HuH-7 (cell line): ENCODE results near the gene RAB6B.

Experiments used
- DNase-seq: peaks from one replicate; pipeline ENCODE4 v3.0.0; 2011; ENCODE audit warnings: low spot score

Gene RAB6B

DNA sequence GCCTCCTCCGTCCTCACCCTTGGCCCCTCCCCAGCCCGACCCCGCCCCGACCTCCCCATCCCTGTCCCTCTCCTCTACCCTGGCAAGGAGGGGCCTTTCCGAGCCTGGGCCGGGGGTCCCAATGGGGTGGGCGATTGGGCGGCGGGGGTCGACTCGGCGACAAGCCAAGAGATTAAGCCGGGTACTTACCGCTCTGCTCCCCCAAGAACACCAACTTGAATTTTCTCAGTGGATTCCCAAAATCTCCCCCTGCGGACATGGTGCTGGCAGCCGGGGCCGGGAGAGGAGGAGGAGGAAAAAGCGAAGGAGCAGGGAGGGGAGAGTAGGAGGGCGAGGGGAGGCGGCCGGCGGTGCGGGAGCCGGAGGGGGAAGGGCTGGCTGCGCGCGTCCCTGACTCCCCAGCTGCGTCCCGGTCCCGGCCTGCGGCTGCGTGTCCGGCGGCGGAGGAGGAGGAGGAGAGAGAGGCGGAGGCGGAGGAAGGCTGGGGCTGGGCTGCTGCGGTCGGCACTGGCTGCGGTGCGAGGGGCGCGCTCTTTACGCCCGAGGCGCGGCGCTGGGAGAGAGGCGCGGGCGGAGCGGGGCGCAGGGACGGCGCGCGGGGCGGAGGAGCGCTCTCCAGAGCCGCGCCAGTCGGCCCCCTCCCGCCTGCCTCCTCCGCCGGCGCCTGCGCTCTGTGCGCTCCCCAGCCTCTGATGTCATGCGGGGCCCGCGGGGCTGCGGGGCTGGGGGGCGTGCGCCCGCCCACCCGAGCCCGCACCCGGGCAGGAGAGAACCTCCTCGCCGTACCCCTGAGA is at the start of gene RAB6B:
Gene RAB6B, minus strand, starts transcription at position 675 of the 794 bp plus-strand sequence. Its CDS starts 416 bp downstream, at position 259.
- DNase-seq = peak; percentile 57

DNA sequence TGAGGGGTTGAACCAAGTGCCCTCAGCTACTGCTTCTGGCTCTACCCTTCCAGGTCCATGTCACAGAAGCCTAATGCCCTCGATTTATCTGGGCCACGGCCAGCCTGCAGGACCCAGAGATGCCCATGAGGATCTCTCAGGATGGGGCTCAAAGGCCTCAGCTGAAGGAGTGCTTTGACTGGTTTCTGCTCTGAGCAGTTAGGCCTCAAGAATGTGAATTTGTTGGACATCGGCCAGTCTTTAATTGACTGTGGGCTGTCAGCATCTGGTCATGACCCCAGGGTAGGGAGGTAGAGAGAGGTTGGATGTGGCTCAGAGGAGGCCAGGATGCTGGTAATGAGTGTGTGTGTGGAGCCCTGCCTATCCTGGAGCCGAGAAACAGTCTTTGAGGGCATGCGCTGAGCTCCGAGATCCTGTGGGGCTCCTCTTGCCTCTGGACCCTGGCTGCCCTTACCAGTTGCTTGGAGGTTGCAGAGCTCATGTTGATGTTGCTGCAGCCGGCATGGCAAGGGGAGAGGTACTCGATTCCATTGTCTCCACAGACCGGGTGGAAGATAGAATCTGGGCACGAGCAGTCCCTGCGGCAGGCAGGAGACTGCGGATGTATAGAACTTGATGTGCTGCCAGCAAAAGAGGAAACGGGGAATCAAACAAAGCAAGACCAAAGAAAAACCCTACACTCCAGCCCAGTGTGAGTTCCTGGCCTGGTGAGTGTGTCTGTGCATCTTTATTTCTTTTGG is 49.1 kb upstream of the RAB6B start:
- no peak for DNase-seq

DNA sequence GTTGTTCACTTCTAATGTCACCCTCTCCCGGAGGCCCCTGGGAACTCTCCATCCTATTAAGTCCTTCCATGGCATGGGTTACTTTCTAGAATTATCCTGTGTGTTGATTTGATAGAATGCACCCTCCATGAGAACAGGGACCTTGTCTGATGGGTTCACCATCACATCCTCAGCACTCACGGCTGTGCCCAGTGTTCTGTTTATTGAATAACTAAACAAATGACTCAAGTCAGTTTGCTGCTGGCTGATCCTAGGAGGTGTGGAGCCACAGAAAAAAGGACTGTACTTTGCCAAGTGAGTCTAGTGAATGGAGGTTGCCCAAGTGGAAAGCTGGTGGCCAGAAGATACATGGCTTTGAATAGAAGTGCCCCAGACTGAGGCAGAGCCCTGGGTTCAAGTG is 48.5 kb upstream of the RAB6B start:
- DNase-seq = no peak

DNA sequence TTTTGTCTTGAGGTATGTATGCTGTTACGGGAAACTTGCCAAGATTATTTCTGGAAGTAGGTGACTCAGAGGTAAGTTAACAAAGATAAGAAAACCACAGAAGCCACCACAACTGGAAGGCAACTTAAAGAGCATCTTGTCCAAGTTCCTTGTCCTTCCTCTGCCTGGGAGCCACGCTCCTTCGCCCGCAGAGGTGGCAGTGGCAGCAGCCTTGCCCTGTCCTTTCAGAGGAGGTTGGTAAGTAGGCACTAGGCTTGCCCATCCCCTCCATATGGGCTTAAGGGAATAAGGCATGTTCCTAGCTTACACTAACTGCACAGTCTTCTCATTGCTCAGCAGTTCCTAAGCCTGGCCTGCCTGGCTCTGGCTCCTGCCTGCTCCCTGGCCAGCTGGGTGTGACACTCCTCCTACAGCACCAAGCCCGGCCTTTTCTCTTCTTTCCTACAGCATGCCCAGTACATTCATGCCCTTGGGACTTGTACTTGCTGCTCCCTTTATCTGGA is 48.0 kb upstream of the RAB6B start:
- no peak for DNase-seq

DNA sequence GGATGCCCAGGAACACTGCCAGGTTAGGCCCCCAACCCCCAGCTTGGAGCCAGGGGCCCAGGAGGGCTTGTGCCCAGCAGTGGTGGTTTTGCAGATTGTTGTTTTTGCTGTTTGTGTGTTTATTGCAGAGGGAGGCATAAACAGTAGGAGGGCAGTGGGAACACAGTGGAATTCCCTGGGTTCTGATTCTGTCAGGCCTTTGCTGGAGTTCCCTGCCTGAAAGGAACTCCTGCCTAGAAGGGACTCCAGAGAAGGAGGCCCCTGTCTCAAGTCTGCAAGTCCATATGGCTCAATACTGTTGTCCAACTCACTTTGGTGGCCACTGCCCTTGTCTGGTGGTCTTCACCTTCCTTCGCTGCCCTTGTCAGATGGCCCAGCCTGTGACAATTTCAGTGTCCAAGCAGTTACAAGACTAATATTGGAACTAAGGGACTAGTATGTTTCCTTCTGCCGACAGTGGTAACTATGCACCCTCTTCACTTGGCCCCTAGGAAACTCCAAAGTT is 47.4 kb upstream of the RAB6B start:
- no peak for DNase-seq

DNA sequence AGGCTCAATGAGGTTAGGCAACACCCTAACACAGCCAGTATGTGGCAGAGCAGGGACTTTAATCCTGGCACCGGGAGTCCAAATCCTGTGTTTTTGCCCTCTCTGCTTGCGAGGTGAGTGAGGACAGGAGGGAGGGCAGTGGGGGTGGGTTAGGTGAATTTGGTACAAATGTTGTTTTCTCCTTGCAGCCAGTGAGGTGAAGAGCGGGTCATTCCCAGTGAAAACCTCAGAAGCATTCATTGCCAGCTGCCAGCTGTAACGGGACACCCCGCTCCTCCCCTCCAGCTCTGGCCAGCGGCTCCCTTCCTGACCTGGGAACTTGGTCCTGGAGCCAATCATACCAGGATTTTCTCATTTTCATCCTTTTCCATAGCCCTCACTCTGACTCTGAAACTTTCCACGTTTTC is 45.7 kb upstream of the RAB6B start:
- no peak for DNase-seq

DNA sequence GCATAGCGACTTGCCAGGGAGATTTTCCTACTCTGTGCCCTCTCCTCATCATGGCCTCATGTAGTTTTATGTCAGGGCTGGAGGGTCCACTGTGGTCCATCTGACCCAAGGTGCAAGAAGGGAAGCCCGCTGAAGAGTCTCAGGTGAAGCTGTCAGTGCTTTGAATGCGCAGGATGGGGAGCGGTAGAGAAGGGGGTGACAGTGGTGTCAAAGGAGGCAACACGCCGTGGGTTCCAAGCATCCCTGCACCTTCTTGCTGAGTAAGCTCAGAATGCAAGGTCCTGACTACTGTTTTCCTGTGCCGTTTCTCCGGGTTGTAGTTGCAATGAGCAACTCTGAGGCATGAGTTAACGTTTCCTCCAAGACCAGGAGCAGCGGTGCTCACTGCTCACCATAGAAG is 44.9 kb upstream of the RAB6B start:
- DNase-seq = no peak

DNA sequence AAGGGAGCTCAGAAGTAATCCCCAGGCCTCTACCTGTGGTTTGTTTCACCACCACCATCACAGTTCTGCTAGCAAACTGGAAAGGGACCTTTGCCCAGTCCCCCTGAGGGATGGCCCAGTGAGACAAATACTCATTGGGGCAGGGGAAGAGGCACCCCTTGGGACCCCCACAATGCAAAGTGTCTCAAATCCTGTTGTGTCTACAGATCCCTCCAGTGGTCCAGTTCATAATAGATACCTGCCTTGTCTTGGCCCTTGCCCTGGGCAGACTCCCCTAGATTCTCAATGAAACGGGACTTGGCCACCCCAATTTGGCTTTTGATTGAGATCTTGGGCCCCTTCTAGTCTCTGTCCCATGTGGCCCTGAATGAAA is 43.8 kb upstream of the RAB6B start:
- no peak for DNase-seq

DNA sequence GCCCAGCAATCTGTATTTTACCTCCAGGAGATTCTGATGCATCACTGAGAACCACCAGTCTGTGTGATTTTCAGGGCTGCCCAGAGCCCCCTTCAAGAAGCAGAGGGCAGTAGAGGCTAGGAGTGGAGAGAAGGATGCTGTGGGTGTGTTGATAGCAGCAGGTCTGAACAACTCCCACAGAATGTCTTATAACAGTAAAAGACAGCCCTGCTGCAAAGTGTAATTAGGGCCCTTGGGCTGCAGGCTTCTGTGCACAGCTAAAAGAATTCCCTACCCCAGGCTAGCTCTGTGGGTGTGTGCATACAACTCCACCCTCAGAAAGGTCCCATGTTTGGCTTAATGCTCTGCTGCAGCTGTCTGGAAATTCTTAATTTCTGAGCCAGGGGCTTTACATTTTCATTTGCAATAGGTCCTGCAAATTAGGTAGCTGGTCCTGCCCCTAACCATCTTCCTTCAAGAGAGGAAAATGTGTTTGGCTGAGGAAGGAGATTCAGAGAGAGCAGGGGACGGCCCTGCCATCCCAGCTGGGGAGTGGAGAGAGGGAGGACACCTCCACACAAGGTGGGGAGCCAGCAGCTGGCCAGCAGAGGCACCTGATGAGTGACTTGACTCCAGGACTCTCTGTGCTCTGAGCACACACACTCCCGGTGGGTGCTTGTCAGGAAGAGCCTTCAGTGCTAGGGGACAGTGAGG is 43.2 kb upstream of the RAB6B start:
- DNase-seq = no peak

DNA sequence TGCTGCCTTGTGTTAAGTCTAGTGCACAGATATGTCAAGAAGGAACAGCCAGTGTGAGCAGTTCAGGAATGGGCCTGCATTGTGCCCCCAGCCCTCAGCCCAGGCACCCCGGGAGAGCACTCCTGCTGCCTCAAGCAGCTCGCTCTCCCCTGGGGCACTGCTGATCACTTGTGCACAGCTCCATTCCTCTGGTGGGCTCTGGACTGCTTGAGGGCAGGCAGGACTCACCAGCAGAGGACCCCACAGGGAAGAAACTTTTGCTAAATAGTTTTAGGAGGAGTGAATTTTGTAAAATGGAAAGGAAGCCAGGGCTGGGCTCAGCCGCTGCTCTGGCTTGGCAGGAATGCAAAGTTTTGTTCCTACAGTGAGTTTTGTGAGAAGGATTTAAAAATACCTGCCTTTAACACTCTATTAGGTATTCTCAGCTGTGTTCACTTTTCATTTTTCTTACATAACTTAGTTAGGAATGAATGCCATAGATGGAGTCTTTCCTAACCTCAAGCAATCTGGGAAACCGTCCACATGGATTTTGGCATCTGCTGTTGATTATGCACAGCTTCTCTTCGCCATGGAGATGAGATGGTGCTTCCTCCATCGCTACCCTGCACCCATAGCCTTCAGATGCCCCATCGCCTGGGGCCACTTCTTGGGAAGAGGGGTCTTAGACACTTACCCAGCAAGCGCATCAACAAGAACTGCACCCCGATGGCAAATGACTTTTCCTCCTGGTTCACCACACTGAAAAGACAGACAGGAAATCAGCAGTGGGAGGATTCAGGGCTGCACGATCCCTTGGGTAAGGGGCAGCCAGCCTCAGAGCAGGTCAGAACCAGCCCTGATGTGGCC is 42.3 kb upstream of the RAB6B start:
- no peak for DNase-seq

DNA sequence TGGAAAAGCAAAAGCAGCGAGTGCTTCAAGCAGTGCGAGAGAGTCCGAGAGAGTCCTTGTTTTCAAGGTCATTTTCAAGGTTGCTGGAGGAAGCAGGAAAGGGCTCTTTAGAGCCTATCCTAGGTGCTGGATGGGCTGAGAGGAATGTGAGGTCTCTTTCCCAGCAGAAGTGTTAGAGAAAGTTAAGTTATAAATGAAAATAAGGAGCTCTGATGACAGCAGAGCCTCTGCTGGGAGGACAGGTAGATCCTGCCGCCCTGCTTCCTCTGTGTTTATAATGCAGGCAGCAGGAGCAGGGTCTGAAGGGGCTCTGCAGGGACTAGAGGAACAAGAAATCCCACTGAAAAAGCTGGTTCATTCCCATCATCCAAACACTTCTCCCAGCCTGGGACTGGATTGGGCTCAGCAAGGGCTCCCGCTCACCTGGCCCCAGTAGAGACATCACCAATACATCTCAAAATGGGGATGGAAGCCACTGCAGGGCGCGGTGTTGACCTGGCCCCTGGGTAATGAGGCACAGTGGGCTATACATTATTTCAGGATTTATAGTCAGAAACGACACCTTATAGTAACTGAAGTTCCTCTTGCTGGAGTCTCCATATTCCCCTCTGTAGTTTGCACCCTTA is 41.5 kb upstream of the RAB6B start:
- no peak for DNase-seq

DNA sequence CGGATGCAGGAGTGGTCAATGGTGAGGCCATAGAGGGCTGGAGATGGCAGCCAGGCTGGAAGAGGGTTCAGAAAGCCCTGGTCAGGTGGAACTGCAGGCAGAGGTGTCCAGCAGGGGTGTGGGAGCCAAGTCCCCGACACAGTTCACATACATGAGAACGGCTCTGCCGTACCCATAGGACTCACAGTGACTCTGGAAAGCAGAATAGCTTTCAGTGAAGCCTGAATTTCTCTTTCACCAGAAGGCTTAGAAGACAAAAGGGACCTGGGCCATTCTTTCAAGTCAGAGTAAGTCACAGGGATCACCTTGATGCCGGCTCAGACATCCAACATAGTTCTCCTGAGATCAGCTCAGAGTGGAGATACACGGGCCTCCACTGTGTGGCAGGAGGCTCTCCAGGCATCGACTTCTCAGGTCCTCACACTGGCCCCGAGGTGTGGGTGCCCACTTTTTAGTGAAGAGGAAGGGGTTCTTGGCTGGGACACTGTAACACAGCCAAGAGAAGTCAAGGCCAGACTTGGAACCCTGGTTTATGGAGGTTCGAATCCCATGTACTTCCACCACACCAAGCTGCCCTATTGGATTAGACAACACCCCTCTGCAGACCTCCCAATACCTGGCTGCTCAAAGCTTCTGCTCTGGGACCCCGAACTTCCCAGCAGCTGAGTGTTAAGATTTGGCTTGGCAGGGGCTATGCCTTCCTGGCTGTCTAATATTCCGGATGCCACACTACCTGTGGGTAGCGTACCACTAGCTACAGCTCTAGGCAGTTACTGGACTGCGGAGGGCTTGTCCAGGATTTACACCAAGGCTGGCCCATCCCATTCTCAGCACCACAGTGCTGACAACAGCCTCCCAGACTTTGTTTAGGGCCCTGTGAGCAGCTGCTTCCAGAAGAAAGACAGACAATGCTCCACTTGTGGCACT is 40.4 kb upstream of the RAB6B start:
- DNase-seq = no peak

DNA sequence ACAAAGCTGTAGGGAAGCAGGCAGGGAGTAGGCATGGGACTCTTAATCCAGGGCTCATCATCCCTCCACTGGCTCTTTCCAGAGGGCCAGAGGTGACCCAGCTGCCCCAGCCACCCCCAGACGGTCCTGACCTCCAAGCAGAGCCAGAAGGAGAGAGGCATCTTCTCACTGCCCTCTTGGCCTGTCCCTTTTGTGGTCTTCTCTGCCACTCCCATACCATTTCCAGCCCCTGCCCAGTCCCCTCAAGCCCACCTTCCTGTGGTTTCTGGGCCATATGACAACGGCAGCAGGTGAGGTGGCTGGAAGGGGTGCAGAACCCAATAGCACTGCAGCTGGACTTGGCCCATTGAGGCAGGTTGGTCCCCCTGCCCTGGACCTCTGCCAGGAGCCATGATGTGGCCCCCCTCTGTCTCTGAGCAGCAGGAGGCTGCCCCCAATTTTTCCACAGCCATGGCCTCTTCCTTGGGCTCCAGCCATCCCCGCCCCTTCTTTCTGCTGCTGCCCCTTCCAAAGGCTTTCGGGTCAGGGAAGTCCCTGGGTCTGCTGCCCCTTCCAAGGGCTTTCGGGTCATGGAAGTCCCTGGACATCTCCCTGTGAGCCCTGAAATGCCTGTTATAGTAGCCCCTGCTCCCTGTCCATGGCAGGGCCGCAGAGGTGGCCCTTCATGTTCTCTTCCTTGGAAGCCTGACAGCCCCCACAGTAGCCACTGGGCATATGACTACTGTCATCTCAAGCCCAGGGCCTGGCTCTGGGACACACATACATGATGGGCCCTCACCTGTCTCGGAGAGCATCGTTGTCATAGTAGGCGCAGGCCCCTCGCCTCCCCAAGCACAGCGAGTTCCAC is 39.5 kb upstream of the RAB6B start:
- DNase-seq = no peak

DNA sequence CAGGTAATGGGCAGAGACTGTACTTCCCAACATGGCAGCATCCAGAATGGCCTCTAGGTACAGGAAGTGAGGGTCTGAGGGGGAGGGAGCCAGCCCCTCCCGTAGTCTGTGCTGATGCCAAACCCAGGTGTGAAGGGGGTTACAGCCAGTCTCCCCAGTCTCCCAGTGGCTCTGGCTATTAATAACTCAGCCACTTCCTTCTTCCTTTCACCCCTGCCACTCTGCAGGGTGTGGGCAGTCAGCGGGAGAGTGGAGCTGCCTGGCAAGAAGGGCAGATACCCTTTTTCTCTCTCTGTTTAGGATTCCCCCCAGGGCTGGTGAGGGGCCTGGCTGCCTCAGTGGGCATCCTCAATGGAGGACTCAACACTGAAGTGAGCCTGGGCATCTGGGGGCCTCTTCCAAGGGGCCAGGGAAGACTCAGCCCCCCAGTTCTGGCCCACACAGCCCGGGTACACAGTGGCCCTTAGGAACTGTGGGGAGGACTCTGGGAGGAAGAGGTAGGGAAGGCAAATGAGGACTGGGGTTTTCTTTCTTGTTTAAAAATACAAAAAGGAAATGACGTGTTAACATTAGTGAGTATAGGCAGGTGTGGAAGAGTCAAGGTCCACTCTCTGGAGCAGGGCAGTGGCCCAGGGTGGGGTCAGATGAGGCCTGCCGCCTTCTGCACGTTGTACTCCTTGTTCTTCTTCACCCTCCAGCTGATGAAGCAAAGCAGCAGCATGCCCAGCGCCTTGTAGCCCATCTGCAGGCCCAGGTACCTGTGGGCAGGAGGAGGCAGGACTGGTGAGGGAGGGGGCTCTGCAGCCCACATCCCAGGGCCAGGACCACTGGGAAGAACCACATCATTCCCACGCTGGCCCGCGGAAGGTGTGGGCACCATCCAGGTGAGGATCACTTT is 38.6 kb upstream of the RAB6B start:
- no peak for DNase-seq

DNA sequence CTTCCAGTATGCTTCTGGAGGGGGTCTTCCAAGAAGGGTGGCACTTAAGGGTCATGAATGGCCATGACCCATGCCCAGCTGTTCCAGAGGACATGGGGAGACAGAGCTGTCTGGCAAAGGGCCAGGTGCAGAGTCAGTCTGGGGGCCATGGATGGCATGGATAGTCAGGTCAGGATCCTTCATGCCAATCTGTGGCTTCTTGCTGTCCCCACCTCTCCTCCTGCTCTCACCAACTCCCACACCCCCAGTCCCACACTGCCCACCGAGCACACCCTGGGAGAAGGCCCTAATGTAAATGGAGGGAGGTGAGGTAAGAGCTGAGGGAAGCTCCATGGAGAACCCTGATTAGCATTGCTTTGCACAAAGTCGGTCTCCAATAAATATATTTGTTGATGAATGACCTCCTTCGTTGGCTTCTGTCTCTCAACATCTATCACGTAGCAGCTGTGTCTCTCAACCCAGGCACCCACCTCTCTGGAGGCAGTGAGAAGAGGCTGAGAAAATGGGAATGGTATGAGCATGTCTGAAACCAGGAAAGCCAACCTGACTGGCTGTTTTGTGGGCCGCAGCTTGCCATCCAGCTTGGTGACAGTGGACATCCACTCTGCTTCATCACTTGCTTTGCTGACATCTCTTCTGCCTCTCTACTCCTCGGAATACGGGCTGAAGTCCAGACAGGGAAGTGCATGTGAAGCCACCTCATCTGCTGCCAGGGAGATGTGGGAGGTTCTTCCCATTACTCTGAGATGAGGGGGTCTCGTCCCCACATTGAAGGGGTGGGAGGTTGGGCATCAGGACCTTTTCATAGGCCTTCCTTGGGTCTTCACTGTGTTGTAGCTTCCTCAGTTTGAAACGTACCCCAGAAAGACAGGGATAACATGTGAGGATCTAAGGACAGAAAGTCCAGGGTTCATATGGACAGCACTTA is 37.7 kb upstream of the RAB6B start:
- DNase-seq = no peak

DNA sequence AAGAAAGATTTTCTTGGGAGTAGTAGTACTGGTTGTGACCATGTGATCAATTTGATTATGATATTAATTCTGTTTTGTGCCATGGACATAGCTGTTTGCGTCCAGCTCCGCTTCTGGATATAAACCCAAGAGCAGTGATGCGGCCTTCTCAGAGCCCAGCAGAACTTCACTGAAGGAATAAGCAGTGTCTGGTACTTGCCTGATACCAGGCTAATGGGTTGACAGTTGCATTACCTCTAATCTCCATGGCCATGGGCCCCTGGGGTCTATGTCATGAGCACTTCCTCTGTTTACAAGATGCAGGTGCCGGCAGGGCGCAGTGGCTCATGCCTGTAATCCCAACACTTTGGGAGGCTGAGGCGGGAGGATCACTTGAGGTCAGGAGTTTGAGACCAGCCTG is 36.3 kb upstream of the RAB6B start:
- DNase-seq = no peak

DNA sequence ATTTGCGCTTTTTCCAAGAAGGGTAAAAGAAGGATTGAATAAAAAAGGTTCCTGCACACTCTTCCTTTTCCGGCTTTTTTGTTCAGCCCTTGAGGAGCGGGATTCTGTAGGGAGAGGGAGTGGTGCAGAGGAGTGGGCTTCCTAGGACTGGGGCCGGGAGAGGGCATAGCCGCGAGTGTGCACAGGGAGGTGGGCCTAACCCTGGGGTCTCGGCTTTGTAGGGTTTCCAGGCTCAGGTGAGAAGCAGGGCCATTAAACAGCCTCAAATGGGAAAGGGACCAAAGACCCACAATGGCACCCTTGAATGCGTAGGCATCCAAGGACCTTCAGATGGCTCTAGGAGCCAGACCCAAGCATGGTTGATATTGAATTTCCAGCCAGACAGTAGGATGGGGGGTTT is 35.4 kb upstream of the RAB6B start:
- no peak for DNase-seq
